Measurements from ENCODE around the gene HOXA2.

DNA sequence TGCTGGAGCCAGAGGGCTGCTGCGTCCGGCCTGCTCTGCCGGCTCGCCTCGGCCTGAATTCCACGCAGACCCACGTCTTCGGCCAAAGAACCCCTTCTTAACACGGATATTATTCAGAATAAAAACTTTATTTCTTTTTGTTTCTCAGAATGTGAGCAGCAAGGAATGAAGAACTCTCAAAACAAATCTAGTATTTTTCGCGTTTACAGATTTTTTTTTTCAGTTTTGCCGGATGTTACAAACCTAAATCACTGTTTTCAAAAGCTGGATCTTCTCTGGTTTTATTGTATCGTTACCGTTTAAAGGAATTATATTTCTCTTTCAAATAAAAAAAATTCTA lies 4.4 kb upstream of the HOXA2 start:
- TF ChIP-seq, protein P1, sequence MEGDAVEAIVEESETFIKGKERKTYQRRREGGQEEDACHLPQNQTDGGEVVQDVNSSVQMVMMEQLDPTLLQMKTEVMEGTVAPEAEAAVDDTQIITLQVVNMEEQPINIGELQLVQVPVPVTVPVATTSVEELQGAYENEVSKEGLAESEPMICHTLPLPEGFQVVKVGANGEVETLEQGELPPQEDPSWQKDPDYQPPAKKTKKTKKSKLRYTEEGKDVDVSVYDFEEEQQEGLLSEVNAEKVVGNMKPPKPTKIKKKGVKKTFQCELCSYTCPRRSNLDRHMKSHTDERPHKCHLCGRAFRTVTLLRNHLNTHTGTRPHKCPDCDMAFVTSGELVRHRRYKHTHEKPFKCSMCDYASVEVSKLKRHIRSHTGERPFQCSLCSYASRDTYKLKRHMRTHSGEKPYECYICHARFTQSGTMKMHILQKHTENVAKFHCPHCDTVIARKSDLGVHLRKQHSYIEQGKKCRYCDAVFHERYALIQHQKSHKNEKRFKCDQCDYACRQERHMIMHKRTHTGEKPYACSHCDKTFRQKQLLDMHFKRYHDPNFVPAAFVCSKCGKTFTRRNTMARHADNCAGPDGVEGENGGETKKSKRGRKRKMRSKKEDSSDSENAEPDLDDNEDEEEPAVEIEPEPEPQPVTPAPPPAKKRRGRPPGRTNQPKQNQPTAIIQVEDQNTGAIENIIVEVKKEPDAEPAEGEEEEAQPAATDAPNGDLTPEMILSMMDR (IDR thresholded peaks at IDR 0.05; ENCODE audit: control extremely low read depth in 1 of 3, insufficient read depth in 1 of 3, low read depth in 1 of 3, low read length in 3 of 3) = no peak
- TF ChIP-seq FOSL1 (IDR thresholded peaks at IDR 0.05; ENCODE audit: insufficient read depth, low read depth, low read length) (no peak), YY1 (IDR thresholded peaks at IDR 0.05; ENCODE audit: low read depth, low read length) (no peak), POLR2AphosphoS5 (IDR thresholded peaks at IDR 0.05; ENCODE audit: low read depth, low read length) (no peak), BACH1 (IDR thresholded peaks at IDR 0.05; ENCODE audit: low read length) (no peak), CHD1 (IDR thresholded peaks at IDR 0.05; ENCODE audit: low read depth, low read length) (no peak), CEBPB (IDR thresholded peaks at IDR 0.05; ENCODE audit: low read depth, low read length) (no peak), GABPA (IDR thresholded peaks at IDR 0.05; ENCODE audit: borderline replicate concordance, insufficient read depth, low read length) (no peak), JUND (IDR thresholded peaks at IDR 0.05; ENCODE audit: low read length) (no peak), CHD2 (IDR thresholded peaks at IDR 0.05; ENCODE audit: low read length) (no peak)
